Type B pancreatic cell (in vitro differentiated cells): ENCODE measurements around the gene SRPX. TPM values are rescaled to one million over a fixed set of nuclear protein-coding genes. Genes with fewer than 3 reads are reported as not detected.

ENCODE experiments used
- DNase-seq: peaks from one replicate; pipeline ENCODE4 v3.0.0; 2021; ENCODE audit warnings: mixed read lengths; ENCODE audit not compliant: unreplicated experiment; ENCODE audit errors: extremely low spot score
- H3K27ac Mint-ChIP-seq: 2 replicates; pipeline ENCODE4 v1.8.0; 2021; ENCODE audit warnings: mild to moderate bottlenecking, mixed read lengths
- H3K27me3 Mint-ChIP-seq: 2 replicates; pipeline ENCODE4 v1.8.0; 2021; ENCODE audit warnings: mixed read lengths
- H3K36me3 Mint-ChIP-seq: 2 replicates; pipeline ENCODE4 v1.8.0; 2021; ENCODE audit warnings: mixed read lengths
- H3K4me1 Mint-ChIP-seq: one replicate; pipeline ENCODE4 v1.8.0; 2021; ENCODE audit warnings: mixed read lengths; ENCODE audit not compliant: unreplicated experiment
- H3K4me3 Mint-ChIP-seq: 2 replicates; pipeline ENCODE4 v1.8.0; 2021; ENCODE audit warnings: mild to moderate bottlenecking, mixed read lengths
- H3K9me3 Mint-ChIP-seq: 2 replicates; pipeline ENCODE4 v1.8.0; 2021; ENCODE audit warnings: mixed read lengths
- total RNA-seq: library from RNA; stranded (reverse); gene quantifications from 2 replicates; pipeline ENCODE4 v1.2.1, GENCODE V29; 2021; ENCODE audit warnings: low replicate concordance
- TF ChIP-seq, protein P1 (sequence below): fragments of 200-600 bp; sonication (generic); conservative IDR thresholded peaks from 2 replicates; pipeline ENCODE4 v1.5.0; 2021; ENCODE audit warnings: antibody characterized with exemption, mild to moderate bottlenecking

Gene SRPX
- total RNA-seq, 1 donor from 2014 or later, result 8.4 TPM

DNA sequence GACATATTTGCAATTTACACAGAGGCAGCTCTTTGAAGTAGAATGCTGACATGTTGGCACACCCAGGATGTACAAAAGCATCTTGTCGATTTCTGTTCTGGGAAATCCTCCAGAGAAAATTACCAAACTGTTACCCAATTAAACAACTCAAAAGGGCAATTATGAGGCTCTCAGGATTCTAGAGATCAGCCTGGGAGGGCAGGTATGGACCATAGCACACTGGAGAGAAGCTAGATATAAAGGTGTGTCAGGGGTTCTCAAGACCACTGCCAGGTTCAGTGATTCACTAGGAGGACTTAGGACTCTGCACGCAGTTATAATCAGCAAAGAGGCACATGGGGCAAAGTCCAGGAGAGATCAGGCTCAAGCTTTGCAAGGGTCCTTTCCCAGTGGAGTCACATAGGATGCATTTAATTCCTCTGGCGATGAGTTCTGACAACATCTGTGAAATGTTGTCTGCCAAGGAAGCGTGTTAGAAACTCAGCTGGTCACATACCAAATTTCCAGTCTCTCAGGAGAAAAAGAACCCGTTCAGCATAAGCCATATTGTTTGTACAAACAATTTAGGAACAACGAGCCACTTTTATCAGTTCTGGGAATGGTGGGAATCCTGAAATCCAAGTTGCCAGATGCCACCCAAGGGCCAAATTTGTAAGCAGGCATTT is 113.5 kb downstream of the SRPX start:
- Mint-ChIP-seq H3K9me3 (no peaks in the 10 kb centered on the region), H3K27ac (no peak overlapping the region), H3K36me3 (no peaks in the 10 kb centered on the region), H3K27me3 (no peaks in the 10 kb centered on the region), H3K4me1 (no peaks in the 10 kb centered on the region), H3K4me3 (no peak overlapping the region)
- DNase-seq, result no peak
- TF ChIP-seq, protein P1, sequence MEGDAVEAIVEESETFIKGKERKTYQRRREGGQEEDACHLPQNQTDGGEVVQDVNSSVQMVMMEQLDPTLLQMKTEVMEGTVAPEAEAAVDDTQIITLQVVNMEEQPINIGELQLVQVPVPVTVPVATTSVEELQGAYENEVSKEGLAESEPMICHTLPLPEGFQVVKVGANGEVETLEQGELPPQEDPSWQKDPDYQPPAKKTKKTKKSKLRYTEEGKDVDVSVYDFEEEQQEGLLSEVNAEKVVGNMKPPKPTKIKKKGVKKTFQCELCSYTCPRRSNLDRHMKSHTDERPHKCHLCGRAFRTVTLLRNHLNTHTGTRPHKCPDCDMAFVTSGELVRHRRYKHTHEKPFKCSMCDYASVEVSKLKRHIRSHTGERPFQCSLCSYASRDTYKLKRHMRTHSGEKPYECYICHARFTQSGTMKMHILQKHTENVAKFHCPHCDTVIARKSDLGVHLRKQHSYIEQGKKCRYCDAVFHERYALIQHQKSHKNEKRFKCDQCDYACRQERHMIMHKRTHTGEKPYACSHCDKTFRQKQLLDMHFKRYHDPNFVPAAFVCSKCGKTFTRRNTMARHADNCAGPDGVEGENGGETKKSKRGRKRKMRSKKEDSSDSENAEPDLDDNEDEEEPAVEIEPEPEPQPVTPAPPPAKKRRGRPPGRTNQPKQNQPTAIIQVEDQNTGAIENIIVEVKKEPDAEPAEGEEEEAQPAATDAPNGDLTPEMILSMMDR, result no peak

DNA sequence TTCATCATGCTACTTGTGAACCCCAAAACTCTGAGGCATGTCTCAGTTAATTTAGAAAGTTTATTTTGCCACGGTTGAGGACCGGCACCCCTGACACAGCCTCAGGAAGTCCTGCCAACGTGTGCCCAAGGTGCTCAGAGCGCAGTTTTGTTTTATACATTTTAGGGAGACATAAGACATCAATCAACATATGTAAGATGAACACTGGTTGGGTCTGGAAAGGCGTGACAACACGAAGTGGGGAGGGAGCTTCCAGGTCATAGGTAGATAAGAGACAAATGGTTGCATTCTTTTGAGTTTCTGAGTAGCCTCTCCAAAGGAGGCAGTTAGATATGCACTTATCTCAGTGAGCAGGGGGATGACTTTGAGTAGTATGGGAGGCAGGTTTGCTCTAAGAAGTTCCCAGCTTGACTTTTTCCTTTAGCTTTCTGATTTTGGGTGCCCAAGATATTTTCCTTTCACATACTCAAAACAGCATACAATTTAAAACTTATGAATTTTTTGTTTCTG is 115.4 kb downstream of the SRPX start:
- TF ChIP-seq, protein P1, result no peak
- H3K27ac Mint-ChIP-seq, result no peak overlapping the region
- no peaks in the 10 kb centered on the region for H3K4me1 Mint-ChIP-seq
- no peaks in the 10 kb centered on the region for H3K36me3 Mint-ChIP-seq
- no peak overlapping the region for H3K4me3 Mint-ChIP-seq
- no peak for DNase-seq
- no peaks in the 10 kb centered on the region for H3K9me3 Mint-ChIP-seq
- no peaks in the 10 kb centered on the region for H3K27me3 Mint-ChIP-seq

DNA sequence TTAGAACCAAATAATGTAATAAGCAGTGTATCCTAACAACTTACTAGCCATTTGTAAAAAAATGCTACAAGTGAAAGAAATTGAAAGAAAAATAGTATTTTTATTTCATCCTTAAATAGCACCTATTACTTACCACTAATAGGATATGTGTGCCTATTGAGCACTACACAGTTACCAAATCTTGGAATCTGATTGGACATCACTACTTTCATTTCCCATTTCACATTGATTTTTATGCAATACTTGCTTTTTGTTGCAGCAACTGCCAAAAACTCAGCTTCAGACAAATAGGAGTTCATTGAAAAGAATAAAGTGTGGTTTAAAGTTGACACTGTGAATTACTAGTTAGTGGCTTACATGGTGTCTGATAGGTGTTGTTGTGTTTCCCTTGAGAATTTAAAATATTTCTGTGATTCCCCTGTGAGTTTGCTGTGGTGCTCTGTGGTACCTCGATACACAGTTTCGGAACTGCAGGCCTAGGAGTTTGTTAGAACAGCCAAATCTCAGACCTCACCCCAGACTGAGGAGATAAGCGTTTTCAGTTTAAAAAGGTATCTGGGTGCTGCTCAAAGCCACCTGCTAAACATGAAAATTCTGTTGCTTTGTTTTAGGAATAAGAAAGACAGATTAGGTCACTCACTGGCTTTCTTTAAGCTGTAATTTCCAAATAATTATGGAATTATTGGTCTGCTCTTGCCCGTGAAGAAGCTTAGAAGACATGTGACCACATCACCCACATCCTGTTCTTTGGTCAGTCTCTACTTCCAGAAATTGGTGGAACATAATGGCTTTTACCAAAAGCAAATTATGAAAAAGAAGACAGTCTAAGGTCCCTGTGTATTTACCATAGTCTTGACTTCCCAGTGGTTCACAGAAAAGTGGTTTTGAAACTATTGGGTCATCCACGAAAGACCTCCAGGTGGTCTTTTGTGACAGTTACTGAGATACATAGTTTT is 116.5 kb downstream of the SRPX start:
- H3K4me1 Mint-ChIP-seq, result no peaks in the 10 kb centered on the region
- no peaks in the 10 kb centered on the region for H3K9me3 Mint-ChIP-seq
- H3K4me3 Mint-ChIP-seq, result no peak overlapping the region
- no peak overlapping the region for H3K27ac Mint-ChIP-seq
- H3K36me3 Mint-ChIP-seq, result no peaks in the 10 kb centered on the region
- H3K27me3 Mint-ChIP-seq, result no peaks in the 10 kb centered on the region
- no peak for DNase-seq
- TF ChIP-seq, protein P1, result no peak

DNA sequence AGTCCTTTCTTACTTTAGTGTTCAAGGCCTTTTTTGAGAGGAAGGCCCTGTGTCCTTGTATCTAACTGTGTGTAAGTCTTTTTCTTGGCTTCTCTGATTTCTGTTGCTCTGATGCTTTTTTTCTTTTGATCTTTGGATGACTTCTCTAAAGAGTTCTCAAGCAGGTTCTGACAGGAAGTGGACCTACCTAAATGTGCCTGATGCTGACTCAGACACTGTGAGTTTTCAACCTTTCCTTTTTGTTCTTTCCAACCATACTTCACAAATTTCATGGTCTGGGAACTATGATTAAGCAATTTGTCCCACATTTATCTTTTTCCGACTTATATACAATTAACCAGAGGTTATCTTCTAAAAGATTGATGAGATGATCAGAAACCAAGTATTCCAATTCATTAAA is 117.8 kb downstream of the SRPX start:
- Mint-ChIP-seq H3K4me1 (no peaks in the 10 kb centered on the region), H3K27me3 (no peaks in the 10 kb centered on the region), H3K4me3 (no peak overlapping the region), H3K27ac (no peak overlapping the region), H3K36me3 (no peaks in the 10 kb centered on the region), H3K9me3 (no peaks in the 10 kb centered on the region)
- no peak for DNase-seq
- TF ChIP-seq, protein P1, result no peak

DNA sequence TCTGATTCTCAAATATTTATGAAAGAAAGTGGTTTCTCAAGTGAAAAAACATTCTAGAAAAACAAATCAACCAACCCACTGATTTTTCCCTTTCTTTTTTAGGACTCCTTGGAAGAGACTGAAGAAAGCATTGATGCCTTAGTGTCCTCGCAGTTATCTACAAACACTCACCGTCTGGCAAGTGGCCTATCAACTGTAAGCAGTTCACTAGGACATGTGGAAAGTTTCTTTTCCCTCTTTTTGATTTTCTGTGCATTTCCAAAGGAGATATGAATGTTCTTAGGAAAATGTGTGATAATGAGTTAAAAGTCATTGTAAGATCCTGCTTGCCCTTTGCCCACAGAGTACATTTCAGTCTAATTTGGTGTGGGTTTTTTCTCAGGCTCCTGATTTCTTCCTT is 118.4 kb downstream of the SRPX start:
- no peak for DNase-seq
- Mint-ChIP-seq H3K27me3 (no peaks in the 10 kb centered on the region), H3K4me3 (no peak overlapping the region), H3K36me3 (no peaks in the 10 kb centered on the region), H3K4me1 (no peaks in the 10 kb centered on the region), H3K27ac (no peak overlapping the region), H3K9me3 (no peaks in the 10 kb centered on the region)
- TF ChIP-seq, protein P1, result no peak
